Esophagus muscularis mucosa (tissue), 4 donors: Measurements from ENCODE around the gene PSMD14. TPM values are rescaled to one million over a fixed set of nuclear protein-coding genes. Genes with fewer than 3 reads are reported as not detected.

Source experiments
- DNase-seq: peaks from one replicate; pipeline ENCODE4 v3.0.0-alpha.2; 2017; ENCODE audit errors: extremely low spot score
- H3K27ac ChIP-seq, 4 donors: fragments of 200-600 bp; sonication (generic); replicated peaks in 1 of 4; 1 replicate in 3 of 4; 2 replicates in 1 of 4; pipeline ENCODE4 v1.5.1; 2016 to 2019; ENCODE audit warnings: mild to moderate bottlenecking in 1 of 4
- H3K27me3 ChIP-seq, 4 donors: fragments of 200-600 bp; sonication (generic); one replicate each; pipeline versions ENCODE4 v1.5.1 to v1.6.0; 2016 to 2019
- H3K36me3 ChIP-seq, 4 donors: fragments of 200-600 bp; sonication (generic); one replicate each; pipeline ENCODE4 v1.5.1; 2016 to 2019
- H3K4me1 ChIP-seq, 4 donors: fragments of 200-600 bp; sonication (generic); one replicate each; pipeline ENCODE4 v1.5.1; 2016 to 2019
- H3K4me3 ChIP-seq, 4 donors: fragments of 200-600 bp; sonication (generic); 1 replicate in 2 of 4; 2 replicates in 2 of 4; pipeline ENCODE4 v1.5.1; 2016 to 2019; ENCODE audit warnings: mild to moderate bottlenecking in 4 of 4, moderate library complexity in 1 of 4
- H3K9me3 ChIP-seq, 4 donors: fragments of 200-600 bp; sonication (generic); 1 replicate in 3 of 4; 2 replicates in 1 of 4; pipeline ENCODE4 v1.5.1; 2016 to 2019
- EP300 ChIP-seq: sonication (generic); formaldehyde crosslinking; IDR thresholded peaks from one replicate; pipeline ENCODE4 v1.6.1; 2017; ENCODE audit warnings: antibody characterized with exemption
- POLR2A ChIP-seq: fragments of 450-650 bp; IDR thresholded peaks from one replicate; pipeline ENCODE4 v1.6.1; 2017; ENCODE audit warnings: antibody characterized with exemption, moderate library complexity, mild to moderate bottlenecking, low read depth
- POLR2AphosphoS5 ChIP-seq, 2 donors: sonication (generic); formaldehyde crosslinking; IDR thresholded peaks; one replicate each; pipeline ENCODE4 v1.6.1; 2017; ENCODE audit warnings: antibody characterized with exemption in 2 of 2
- WGBS: methylation state at CpG from one replicate; pipeline ENCODE4 v1.1.5; 2018; 5-methylcytosine and 5-hydroxymethylcytosine counted together
- intact Hi-C: fragments of 100-400 bp; cut with DNase I; formaldehyde crosslinking; loops from one replicate; pipeline ENCODE4 v1.15.1; 2023
- small RNA-seq, 3 donors: library from RNA; depleted of rRNA; stranded (forward); fragments of <200 nt; gene quantifications; one replicate each; pipeline ENCODE3, GENCODE V24; 2016
- total RNA-seq, 4 donors: library from RNA; depleted of rRNA; stranded (reverse); fragments of >200 nt; gene quantifications; one replicate each; pipeline versions ENCODE4 v1.1.0 to v1.2.1, GENCODE V29; 2016
- TF ChIP-seq, protein P1 (sequence below), 3 experiments: fragments of 200-600 bp in 2 of 3; fragments of 450-650 bp in 1 of 3; sonication (generic) in 2 of 3; IDR thresholded peaks; one replicate each; pipeline ENCODE4 v1.5.1; 2017 to 2019; ENCODE audit warnings: antibody characterized with exemption in 3 of 3, mild to moderate bottlenecking in 2 of 3, moderate library complexity in 1 of 3

Gene PSMD14
- total RNA-seq, 4 donors from 2014 or later = 26.1 to 46.2 (median 35.7) TPM

DNA sequence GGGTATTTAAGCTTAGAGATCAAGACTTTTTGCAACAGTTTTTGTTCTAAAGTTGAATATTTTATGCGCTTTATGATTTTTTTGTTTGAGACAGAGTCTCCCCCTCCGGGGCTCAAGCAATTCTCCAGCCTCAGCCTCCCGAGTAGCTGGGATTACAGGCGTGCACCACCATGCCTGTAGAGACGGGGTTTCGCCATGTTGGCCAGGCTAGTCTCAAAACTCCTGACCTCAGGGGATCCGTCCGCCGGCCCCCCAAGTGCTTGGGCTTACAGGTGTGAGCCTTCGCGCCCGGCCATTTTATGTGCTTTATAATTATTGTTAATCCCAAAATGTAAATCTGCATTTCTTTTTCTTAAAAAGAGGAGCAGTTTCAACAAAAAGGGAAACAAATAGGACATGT lies 136.9 kb downstream of the PSMD14 start:
- intact Hi-C loops = no loop called here
- H3K36me3 ChIP-seq = no peaks in the 10 kb centered on the region
- DNase-seq = no peak
- no peaks in the 10 kb centered on the region for H3K9me3 ChIP-seq
- H3K4me1 ChIP-seq = no peaks in the 10 kb centered on the region
- no peak overlapping the region for H3K27ac ChIP-seq
- TF ChIP-seq POLR2A (no peak), EP300 (no peak), POLR2AphosphoS5 (IDR thresholded peaks at IDR 0.05) (no peak)
- TF ChIP-seq, protein P1, sequence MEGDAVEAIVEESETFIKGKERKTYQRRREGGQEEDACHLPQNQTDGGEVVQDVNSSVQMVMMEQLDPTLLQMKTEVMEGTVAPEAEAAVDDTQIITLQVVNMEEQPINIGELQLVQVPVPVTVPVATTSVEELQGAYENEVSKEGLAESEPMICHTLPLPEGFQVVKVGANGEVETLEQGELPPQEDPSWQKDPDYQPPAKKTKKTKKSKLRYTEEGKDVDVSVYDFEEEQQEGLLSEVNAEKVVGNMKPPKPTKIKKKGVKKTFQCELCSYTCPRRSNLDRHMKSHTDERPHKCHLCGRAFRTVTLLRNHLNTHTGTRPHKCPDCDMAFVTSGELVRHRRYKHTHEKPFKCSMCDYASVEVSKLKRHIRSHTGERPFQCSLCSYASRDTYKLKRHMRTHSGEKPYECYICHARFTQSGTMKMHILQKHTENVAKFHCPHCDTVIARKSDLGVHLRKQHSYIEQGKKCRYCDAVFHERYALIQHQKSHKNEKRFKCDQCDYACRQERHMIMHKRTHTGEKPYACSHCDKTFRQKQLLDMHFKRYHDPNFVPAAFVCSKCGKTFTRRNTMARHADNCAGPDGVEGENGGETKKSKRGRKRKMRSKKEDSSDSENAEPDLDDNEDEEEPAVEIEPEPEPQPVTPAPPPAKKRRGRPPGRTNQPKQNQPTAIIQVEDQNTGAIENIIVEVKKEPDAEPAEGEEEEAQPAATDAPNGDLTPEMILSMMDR (IDR thresholded peaks at IDR 0.05) = no peak
- WGBS = 92% methylated on average over 12 of the region's 12 CpGs
- H3K27me3 ChIP-seq = peaks cover 0 to 4% (median 0%) of the 10 kb centered on the region in 4 donors
- no peak overlapping the region for H3K4me3 ChIP-seq

DNA sequence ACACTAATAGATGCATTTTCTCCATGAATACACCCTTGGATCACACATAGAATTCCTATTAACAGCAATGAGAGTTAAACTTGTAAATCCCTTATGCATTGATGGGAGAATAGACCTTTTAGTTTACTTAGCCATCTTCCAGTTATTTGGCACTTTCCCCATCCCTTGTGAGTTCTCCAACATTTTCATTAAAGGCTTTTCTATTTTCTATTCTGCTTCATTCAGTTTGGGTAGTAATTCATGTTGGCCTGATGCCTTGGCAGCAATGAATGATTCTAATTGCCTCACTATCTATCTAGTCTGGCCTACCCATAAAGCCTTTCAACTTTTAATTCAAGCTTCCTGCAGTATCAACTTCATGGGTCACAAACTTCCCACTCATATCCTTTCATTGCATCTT lies 140.2 kb downstream of the PSMD14 start:
- intact Hi-C loops = no loop called here
- no peak overlapping the region for H3K4me3 ChIP-seq
- H3K36me3 ChIP-seq = no peaks in the 10 kb centered on the region
- peaks cover 0 to 4% (median 0%) of the 10 kb centered on the region in 4 donors for H3K27me3 ChIP-seq
- H3K9me3 ChIP-seq = no peaks in the 10 kb centered on the region
- no peak overlapping the region for H3K27ac ChIP-seq
- TF ChIP-seq POLR2AphosphoS5 (IDR thresholded peaks at IDR 0.05) (no peak), POLR2A (no peak), EP300 (no peak)
- TF ChIP-seq, protein P1 (IDR thresholded peaks at IDR 0.05) = no peak
- DNase-seq = no peak
- H3K4me1 ChIP-seq = no peaks in the 10 kb centered on the region

Small RNAs within 50 kb of the gene (small RNA-seq; reads per million reads assigned to genes)
- gene RNA5SP108 = 0 reads per million in 3 donors

Other genes with a start within 250 kb of the PSMD14 start
- 10 to 100 TPM; 57.0 to 76.1 (median 69.7) TPM for gene TANK, start 148.0 kb upstream of the PSMD14 start, total RNA-seq
- not detected for gene TBR1, start 107.9 kb downstream of the PSMD14 start, total RNA-seq